A673 (cell line): ENCODE measurements around the gene PGGHG. TPM values are rescaled to one million over a fixed set of nuclear protein-coding genes. Genes with fewer than 3 reads are reported as not detected.

Source experiments
- BruUV-seq: library from RNA; stranded (reverse); fragments of 400-500 nt; replicated peaks from 2 replicates; lab custom pipeline; 2021; lab: Mats Ljungman, UMichigan
- CTCF ChIA-PET: fragments of 300-600 bp; sonication (Branson Sonifier 250); formaldehyde crosslinking; loops from one replicate; lab custom pipeline; 2022; ENCODE audit warnings: antibody characterized with exemption; lab: Charles Lee
- POLR2A ChIA-PET: fragments of 300-600 bp; sonication (Branson Sonifier 250); formaldehyde crosslinking; loops from one replicate; lab custom pipeline; 2022; ENCODE audit warnings: antibody characterized with exemption; ENCODE audit not compliant: low non-redundant PET; lab: Charles Lee
- DNase-seq: peaks from one replicate; pipeline ENCODE4 v3.0.0-alpha.2; 2015; ENCODE audit warnings: low spot score
- H3K27ac ChIP-seq: fragments of 200-600 bp; sonication (generic); 2 replicates; pipeline ENCODE4 v1.5.1; 2016; ENCODE audit warnings: mixed run types, low read depth, mild to moderate bottlenecking, mixed read lengths, antibody characterized with exemption, low read length; ENCODE audit not compliant: poor library complexity, severe bottlenecking
- H3K27me3 ChIP-seq: fragments of 200-600 bp; sonication (generic); replicated peaks from 2 replicates; pipeline ENCODE4 v1.6.1; 2017; ENCODE audit warnings: mixed run types, low read depth, mild to moderate bottlenecking, mixed read lengths, antibody characterized with exemption, low read length; ENCODE audit not compliant: insufficient read depth, poor library complexity
- H3K36me3 ChIP-seq: fragments of 200-600 bp; sonication (generic); 2 replicates; pipeline ENCODE4 v1.6.1; 2016; ENCODE audit warnings: mixed run types, mild to moderate bottlenecking, mixed read lengths, antibody characterized with exemption, low read length; ENCODE audit not compliant: insufficient read depth, poor library complexity, severe bottlenecking
- H3K4me1 ChIP-seq: fragments of 200-600 bp; sonication (generic); 2 replicates; pipeline ENCODE4 v1.6.1; 2017; ENCODE audit warnings: mixed run types, mild to moderate bottlenecking, mixed read lengths, antibody characterized with exemption, low read length; ENCODE audit not compliant: insufficient read depth, poor library complexity, severe bottlenecking
- H3K4me3 ChIP-seq: fragments of 200-600 bp; sonication (generic); 2 replicates; pipeline ENCODE4 v1.5.1; 2016; ENCODE audit warnings: low read depth, mixed run types, mild to moderate bottlenecking, mixed read lengths, low read length; ENCODE audit not compliant: poor library complexity, severe bottlenecking
- H3K9me3 ChIP-seq: fragments of 200-600 bp; sonication (generic); 2 replicates; pipeline ENCODE4 v1.6.1; 2016; ENCODE audit warnings: mixed run types, low read depth, mild to moderate bottlenecking, mixed read lengths, antibody characterized with exemption, low read length; ENCODE audit not compliant: poor library complexity, severe bottlenecking
- CTCF ChIP-seq: fragments of 300-800, 200-600 bp; sonication (generic); conservative IDR thresholded peaks from 2 replicates; pipeline ENCODE4 v1.5.1; 2017; ENCODE audit warnings: low read depth, mild to moderate bottlenecking, antibody characterized with exemption, low read length, moderate library complexity, mixed read lengths
- EZH2 ChIP-seq: fragments of 200-600 bp; sonication (generic); IDR thresholded peaks from 2 replicates; pipeline ENCODE4 v1.6.1; 2017; ENCODE audit warnings: borderline replicate concordance, low read depth, mild to moderate bottlenecking, mixed read lengths, antibody characterized with exemption, low read length; ENCODE audit not compliant: poor library complexity, severe bottlenecking
- intact Hi-C: fragments of 100-400 bp; cut with micrococcal nuclease; formaldehyde crosslinking; loops from one replicate; pipeline ENCODE4 v1.10.0; 2022; ENCODE audit not compliant: unreplicated experiment
- total RNA-seq: library from RNA; stranded (reverse); gene quantifications from 2 replicates; pipeline ENCODE4 v1.2.3, GENCODE V29; 2021

The PGGHG gene
- total RNA-seq, 1 experiment from 2014 or later = 5.4 TPM

GRCh38 chr11:269146-269890 is 19.6 kb upstream of the PGGHG start:
- POLR2A ChIA-PET = no interaction called here
- peak overlapping the region; percentile 36 for H3K4me3 ChIP-seq

GRCh38 chr11:270451-271318 is 18.2 kb upstream of the PGGHG start:
- TF ChIP-seq CTCF (no peak), EZH2 (no peak)
- CTCF ChIA-PET = no interaction called here
- Histone ChIP-seq H3K9me3 (no peaks in the 10 kb centered on the region), H3K4me1 (no peaks in the 10 kb centered on the region), H3K36me3 (no peaks in the 10 kb centered on the region), H3K4me3 (no peak overlapping the region), H3K27ac (no peak overlapping the region), H3K27me3 (no peaks in the 10 kb centered on the region)
- intact Hi-C loops = no loop called here
- POLR2A ChIA-PET = no interaction called here
- no TSS peak for BruUV-seq
- DNase-seq = no peak

More at GRCh38 chr11:269146-269890, 19.6 kb upstream of the PGGHG start:
- H3K9me3 ChIP-seq = no peaks in the 10 kb centered on the region
- intact Hi-C loops = no loop called here
- no peak for DNase-seq
- no peaks in the 10 kb centered on the region for H3K36me3 ChIP-seq
- no peaks in the 10 kb centered on the region for H3K4me1 ChIP-seq
- no peaks in the 10 kb centered on the region for H3K27me3 ChIP-seq
- H3K27ac ChIP-seq = no peak overlapping the region
- CTCF ChIA-PET = no interaction called here
- TF ChIP-seq EZH2 (no peak), CTCF (no peak)
- no TSS peak for BruUV-seq

- no peaks in the 10 kb centered on the region for H3K4me1 ChIP-seq
- no TSS peak for BruUV-seq
- CTCF ChIA-PET = no interaction called here
These were observed 17.6 kb upstream of the PGGHG start for GRCh38 chr11:271319-271715.

More at GRCh38 chr11:271319-271715, 17.6 kb upstream of the PGGHG start:
- no peak overlapping the region for H3K4me3 ChIP-seq
- POLR2A ChIA-PET = no interaction called here
- H3K9me3 ChIP-seq = no peaks in the 10 kb centered on the region
- no peaks in the 10 kb centered on the region for H3K27me3 ChIP-seq
- H3K36me3 ChIP-seq = no peaks in the 10 kb centered on the region
- H3K27ac ChIP-seq = no peak overlapping the region
- no peak for DNase-seq
- intact Hi-C loops = no loop called here
- no peak for TF ChIP-seq CTCF
- no peak for TF ChIP-seq EZH2
